ENCODE measurements around the gene MVB12B.

The MVB12B gene

GRCh38 chr9:126357074-126357473 lies 30.4 kb downstream of the MVB12B start:
- TF ChIP-seq, protein P1, sequence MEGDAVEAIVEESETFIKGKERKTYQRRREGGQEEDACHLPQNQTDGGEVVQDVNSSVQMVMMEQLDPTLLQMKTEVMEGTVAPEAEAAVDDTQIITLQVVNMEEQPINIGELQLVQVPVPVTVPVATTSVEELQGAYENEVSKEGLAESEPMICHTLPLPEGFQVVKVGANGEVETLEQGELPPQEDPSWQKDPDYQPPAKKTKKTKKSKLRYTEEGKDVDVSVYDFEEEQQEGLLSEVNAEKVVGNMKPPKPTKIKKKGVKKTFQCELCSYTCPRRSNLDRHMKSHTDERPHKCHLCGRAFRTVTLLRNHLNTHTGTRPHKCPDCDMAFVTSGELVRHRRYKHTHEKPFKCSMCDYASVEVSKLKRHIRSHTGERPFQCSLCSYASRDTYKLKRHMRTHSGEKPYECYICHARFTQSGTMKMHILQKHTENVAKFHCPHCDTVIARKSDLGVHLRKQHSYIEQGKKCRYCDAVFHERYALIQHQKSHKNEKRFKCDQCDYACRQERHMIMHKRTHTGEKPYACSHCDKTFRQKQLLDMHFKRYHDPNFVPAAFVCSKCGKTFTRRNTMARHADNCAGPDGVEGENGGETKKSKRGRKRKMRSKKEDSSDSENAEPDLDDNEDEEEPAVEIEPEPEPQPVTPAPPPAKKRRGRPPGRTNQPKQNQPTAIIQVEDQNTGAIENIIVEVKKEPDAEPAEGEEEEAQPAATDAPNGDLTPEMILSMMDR (IDR thresholded peaks at IDR 0.05; ENCODE audit: control insufficient read depth, insufficient read depth, low read depth, low read length, missing control alignments) = no peak
- DNase-seq (ENCODE audit: low read depth) = no peak
- H3K4me3 ChIP-seq (ENCODE audit: control insufficient read depth, low read depth, low read length) = no peak overlapping the region

GRCh38 chr9:126360073-126360472 lies 33.4 kb downstream of the MVB12B start:
- no peak overlapping the region for H3K4me3 ChIP-seq (ENCODE audit: control insufficient read depth, low read depth, low read length)
- DNase-seq (ENCODE audit: low read depth) = no peak
- TF ChIP-seq, protein P1 (IDR thresholded peaks at IDR 0.05; ENCODE audit: control insufficient read depth, insufficient read depth, low read depth, low read length, missing control alignments) = no peak

- no peak overlapping the region for H3K4me3 ChIP-seq (ENCODE audit: control insufficient read depth, low read depth, low read length)
- TF ChIP-seq, protein P1 (IDR thresholded peaks at IDR 0.05; ENCODE audit: control insufficient read depth, insufficient read depth, low read depth, low read length, missing control alignments) = no peak
- DNase-seq (ENCODE audit: low read depth) = no peak
These were observed 35.2 kb downstream of the MVB12B start for GRCh38 chr9:126361810-126362238.

DNA sequence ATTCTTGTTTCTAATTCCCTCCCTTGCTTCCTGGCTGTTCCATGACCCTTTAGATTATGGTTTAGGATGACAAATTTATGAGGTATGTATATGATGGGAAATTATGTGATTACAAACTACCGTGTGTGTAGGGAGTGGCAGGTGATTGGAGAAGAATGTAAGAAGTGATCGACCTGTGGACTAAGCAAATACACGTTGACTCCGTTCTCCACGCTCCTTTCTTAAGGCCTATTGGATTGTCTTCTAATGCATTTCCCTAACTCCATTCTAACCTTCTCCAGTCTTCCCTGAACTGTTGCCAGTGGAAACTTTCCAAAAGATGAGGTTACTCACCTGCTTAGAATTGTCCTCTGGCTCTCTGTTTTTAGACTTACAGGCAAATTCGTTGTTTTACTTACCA lies 36.6 kb downstream of the MVB12B start:
- TF ChIP-seq, protein P1 (IDR thresholded peaks at IDR 0.05; ENCODE audit: control insufficient read depth, insufficient read depth, low read depth, low read length, missing control alignments) = no peak
- no peak overlapping the region for H3K4me3 ChIP-seq (ENCODE audit: control insufficient read depth, low read depth, low read length)
- DNase-seq (ENCODE audit: low read depth) = no peak

GRCh38 chr9:126363847-126364671 lies 37.4 kb downstream of the MVB12B start:
- DNase-seq (ENCODE audit: low read depth) = no peak
- TF ChIP-seq, protein P1 (IDR thresholded peaks at IDR 0.05; ENCODE audit: control insufficient read depth, insufficient read depth, low read depth, low read length, missing control alignments) = no peak
- H3K4me3 ChIP-seq (ENCODE audit: control insufficient read depth, low read depth, low read length) = no peak overlapping the region

- DNase-seq (ENCODE audit: low read depth) = no peak
- TF ChIP-seq, protein P1 (IDR thresholded peaks at IDR 0.05; ENCODE audit: control insufficient read depth, insufficient read depth, low read depth, low read length, missing control alignments) = no peak
- no peak overlapping the region for H3K4me3 ChIP-seq (ENCODE audit: control insufficient read depth, low read depth, low read length)
These were observed 39.2 kb downstream of the MVB12B start for GRCh38 chr9:126365780-126366179.

All from AG09309 (cell line).